ENCODE data around the gene LRRFIP1. TPM values are rescaled to one million over a fixed set of nuclear protein-coding genes. Genes with fewer than 3 reads are reported as not detected.

The LRRFIP1 gene
- total RNA-seq, 2 experiments from 2014 or later: 158 to 164 TPM

DNA sequence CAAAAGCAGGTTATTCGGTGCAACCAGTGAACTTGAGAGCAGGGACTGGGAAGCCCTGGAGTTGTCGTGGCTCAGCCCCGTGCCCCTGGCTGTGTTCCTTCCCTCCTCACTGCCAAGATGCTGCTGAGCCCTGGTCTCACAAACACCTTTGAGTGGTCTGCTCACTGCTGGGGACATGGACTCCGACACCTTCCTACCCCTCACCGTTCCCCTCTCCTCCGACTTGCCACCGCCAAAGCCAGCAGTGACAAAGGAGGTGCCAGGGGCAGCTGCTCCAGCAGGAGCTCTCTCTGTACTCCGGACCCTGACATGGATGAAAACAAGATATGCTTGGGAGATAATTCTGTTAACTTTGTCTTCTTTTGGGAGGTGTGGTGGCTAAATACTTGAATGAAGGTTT, 17.9 kb downstream of the LRRFIP1 start:
- no peak for ATAC-seq (ENCODE audit: low read depth)
- Mint-ChIP-seq H3K9me3 (no peaks in the 10 kb centered on the region), H3K4me3 (no peak overlapping the region), H3K27ac (no peak overlapping the region), H3K4me1 (no peaks in the 10 kb centered on the region), H3K36me3 (no peaks in the 10 kb centered on the region), H3K27me3 (peaks cover 6% of the 10 kb centered on the region)
- POLR2A ChIA-PET: no interaction called here
- DNase-seq: no peak

DNA sequence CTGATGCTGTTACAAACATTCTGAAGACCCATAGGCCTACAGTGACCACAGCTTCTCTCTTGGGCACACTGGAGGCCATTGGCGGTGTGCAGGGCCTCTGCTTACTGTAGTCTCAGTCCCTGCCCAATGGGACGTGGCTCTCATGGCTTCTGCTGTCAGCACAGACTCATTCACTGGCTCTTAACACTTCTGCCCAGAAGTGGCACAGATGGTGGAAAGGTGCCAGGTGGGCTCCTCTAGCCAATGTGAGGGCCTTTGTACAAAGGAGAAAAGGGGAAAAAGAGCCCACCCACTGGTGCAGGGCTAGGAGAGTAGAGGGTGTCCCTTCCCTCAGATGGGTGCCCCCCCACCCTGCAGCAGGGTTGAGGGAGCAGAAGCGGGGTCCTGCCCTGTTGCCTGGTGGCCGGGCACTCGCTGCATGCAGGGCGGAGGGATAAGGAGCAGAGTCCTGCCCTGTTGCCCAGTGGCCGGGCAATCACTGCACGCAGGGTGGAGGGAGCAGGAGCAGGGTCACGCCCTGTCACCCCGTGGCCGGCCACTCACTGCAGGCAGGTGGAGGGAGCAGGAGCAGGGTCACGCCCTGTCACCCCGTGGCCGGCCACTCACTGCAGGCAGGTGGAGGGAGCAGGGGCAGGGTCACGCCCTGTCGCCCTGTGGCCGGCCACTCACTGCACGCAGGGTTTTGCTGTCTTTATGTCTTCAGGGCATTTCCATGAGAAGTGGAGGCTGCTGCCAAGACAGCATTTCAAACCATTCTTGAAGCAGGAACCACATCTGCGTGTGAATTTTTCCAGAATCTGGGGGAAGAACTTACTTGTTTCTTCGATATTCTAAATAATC, 20.0 kb downstream of the LRRFIP1 start:
- Mint-ChIP-seq H3K27ac (no peak overlapping the region), H3K9me3 (peaks cover 4% of the 10 kb centered on the region), H3K36me3 (no peaks in the 10 kb centered on the region), H3K4me1 (no peaks in the 10 kb centered on the region), H3K27me3 (peaks cover 6% of the 10 kb centered on the region), H3K4me3 (no peak overlapping the region)
- ATAC-seq (ENCODE audit: low read depth) (no peak), DNase-seq (no peak)
- POLR2A ChIA-PET: no interaction called here

DNA sequence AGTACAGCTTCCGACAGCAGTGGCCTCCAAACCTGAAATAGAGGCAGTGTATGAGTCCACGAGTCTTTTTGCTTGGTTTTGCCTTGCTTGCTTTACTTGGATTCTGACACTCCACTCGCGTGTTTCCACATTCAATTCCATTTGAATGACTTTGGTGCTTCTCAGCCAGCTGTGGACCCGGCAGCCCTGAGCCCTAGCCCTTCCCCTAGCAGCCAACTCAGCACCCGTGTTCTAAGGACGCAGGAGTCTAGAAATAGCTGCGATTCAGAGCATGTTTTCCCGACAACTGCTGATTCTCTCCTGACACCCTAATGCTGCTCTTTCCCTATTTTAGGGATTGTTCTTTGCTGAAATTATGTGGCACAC, 20.6 kb downstream of the LRRFIP1 start:
- Mint-ChIP-seq H3K4me3 (no peak overlapping the region), H3K4me1 (no peaks in the 10 kb centered on the region), H3K9me3 (peaks cover 6% of the 10 kb centered on the region), H3K27me3 (peaks cover 9% of the 10 kb centered on the region), H3K36me3 (peaks cover 2% of the 10 kb centered on the region), H3K27ac (no peak overlapping the region)
- DNase-seq (no peak), ATAC-seq (ENCODE audit: low read depth) (no peak)
- POLR2A ChIA-PET: no interaction called here

DNA sequence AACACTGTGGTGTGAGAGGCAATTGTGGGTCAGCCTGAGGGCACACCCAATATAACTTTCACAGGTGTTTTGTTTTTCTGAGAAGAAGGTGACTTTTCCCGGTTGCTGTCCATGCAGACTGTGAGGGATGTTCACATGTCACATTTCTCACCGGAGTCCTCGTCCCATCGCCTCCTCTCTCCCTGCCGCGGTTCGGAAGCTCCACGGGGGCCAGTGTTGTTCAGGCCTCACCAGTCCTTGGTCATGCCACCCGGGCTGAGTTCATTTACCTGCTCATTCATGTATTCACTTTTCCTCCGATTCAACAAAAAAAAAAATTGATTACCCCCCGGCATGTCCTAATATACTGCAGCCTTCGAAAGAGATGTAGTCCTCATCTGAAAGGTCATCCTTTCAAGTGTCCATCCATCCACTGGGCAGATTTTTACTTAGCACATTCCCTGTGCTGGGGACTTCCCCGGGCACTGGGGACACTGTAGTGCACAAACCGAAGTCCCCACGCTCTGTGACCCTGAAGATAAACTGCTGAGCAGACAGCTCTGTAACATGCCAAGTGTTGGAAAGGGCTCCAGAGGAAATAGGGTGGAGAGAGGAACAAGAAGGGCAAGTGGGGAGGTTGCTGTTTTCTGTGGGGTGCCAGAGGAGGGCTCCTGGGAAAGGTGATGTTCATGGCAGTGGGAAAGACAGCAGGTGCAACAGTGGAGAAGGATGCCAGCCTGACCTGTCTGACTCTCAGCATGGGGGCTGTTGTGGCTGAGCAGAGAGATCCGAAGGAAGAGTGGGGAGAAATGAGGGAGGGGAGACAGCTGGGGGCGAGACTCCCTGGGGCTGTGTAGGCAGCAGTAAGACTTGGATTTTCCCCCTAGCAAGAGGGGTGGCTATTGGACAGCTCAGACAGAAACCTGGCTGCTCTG, 22.4 kb downstream of the LRRFIP1 start:
- Mint-ChIP-seq H3K36me3 (peaks cover 4% of the 10 kb centered on the region), H3K9me3 (peaks cover 9% of the 10 kb centered on the region), H3K27me3 (peaks cover 11% of the 10 kb centered on the region), H3K4me1 (no peaks in the 10 kb centered on the region), H3K4me3 (no peak overlapping the region), H3K27ac (no peak overlapping the region)
- ATAC-seq (ENCODE audit: low read depth) (no peak), DNase-seq (no peak)
- POLR2A ChIA-PET: no interaction called here

DNA sequence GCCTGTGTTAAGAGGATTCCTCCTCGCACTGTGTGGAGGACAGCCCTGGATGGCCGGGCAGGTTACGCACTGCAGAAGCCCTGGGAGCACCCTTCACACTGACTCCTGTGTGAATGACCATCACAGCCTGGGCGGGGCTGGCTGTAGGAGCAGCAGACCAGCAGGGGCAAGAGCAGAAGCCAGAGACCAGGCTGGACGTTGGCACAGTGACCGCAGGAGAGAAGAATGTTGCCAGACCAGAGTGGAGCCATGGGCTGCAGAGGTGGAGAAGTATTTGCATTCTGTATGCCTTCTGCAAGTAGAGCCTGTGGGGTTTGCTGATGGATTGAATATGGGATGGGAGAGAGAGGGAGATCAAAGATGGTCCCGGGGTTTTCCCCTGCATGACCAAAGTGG, 23.1 kb downstream of the LRRFIP1 start:
- DNase-seq (no peak), ATAC-seq (ENCODE audit: low read depth) (no peak)
- Mint-ChIP-seq H3K27ac (no peak overlapping the region), H3K9me3 (peaks cover 9% of the 10 kb centered on the region), H3K36me3 (peaks cover 4% of the 10 kb centered on the region), H3K4me1 (peaks cover 3% of the 10 kb centered on the region), H3K4me3 (no peak overlapping the region), H3K27me3 (peaks cover 8% of the 10 kb centered on the region)
- POLR2A ChIA-PET: no interaction called here

DNA sequence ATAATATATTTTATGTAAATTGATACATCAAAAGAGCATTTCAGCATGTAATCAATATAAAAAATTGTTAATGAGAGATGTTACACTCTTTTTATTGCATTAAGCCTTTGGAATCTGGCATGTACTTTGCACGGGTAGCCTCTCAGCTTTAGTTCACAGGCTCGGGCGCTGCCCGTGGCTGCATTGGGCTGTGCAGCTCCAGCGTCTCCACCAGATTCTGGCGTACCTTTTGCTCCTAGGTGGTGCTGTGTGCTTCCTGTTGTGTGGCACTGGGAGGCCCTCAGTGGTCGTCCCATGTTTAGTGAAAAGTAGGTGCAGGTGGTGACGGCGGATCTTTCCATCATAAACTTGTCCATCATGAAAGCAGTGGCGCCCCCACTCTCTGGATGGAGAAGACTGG, 24.4 kb downstream of the LRRFIP1 start:
- DNase-seq (no peak), ATAC-seq (ENCODE audit: low read depth) (no peak)
- Mint-ChIP-seq H3K27me3 (peaks cover 8% of the 10 kb centered on the region), H3K4me3 (no peak overlapping the region), H3K9me3 (peaks cover 9% of the 10 kb centered on the region), H3K27ac (no peak overlapping the region), H3K36me3 (peaks cover 4% of the 10 kb centered on the region), H3K4me1 (peaks cover 5% of the 10 kb centered on the region)
- POLR2A ChIA-PET: no interaction called here

DNA sequence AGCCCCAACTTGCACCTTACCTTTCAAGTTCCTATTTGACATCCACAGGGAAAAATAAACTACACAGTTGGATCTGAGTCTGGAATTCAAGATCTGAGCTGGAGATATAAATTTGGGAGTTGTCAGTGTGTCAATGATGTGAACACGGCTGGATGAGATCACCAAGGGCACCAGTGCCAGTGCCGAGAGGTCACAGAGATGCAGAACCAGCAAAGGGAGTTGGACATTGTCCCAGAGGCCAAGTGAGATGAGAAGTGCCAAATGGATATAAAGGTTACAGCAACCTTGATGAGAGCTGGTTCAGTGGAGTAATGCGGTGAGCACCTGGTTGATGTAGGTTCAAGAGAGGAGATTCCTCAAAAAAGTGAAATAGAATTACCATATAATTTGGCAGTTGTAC, 24.8 kb downstream of the LRRFIP1 start:
- H3K4me1 Mint-ChIP-seq: peaks cover 5% of the 10 kb centered on the region
- no peak for DNase-seq
- no peak for ATAC-seq (ENCODE audit: low read depth)
- POLR2A ChIA-PET: no interaction called here
- H3K36me3 Mint-ChIP-seq: peaks cover 5% of the 10 kb centered on the region
- H3K4me3 Mint-ChIP-seq: no peak overlapping the region
- no peak overlapping the region for H3K27ac Mint-ChIP-seq
- H3K9me3 Mint-ChIP-seq: peaks cover 9% of the 10 kb centered on the region
- H3K27me3 Mint-ChIP-seq: peaks cover 11% of the 10 kb centered on the region

DNA sequence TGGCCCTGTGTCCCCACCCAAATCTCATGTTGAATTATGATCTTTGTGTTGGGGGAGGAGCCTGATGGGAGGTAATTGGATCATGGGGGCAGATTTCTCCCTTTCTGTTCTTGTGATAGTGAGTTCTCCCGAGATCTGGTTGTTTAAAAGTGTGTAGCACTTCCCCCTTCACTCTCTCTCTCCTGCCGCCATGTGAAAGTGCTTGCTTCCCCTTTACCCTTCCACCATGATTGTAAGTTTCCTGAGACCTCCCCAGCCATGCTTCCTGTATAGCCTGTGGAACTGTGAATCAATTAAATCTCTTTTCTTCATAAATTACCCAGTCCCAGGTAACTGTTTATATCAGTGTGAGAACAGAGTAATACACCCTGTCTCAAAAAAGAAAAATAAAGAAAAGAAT, 25.5 kb downstream of the LRRFIP1 start:
- POLR2A ChIA-PET: no interaction called here
- peaks cover 9% of the 10 kb centered on the region for H3K9me3 Mint-ChIP-seq
- H3K27me3 Mint-ChIP-seq: peaks cover 13% of the 10 kb centered on the region
- no peak overlapping the region for H3K27ac Mint-ChIP-seq
- peaks cover 5% of the 10 kb centered on the region for H3K36me3 Mint-ChIP-seq
- DNase-seq: no peak
- H3K4me1 Mint-ChIP-seq: peaks cover 5% of the 10 kb centered on the region
- ATAC-seq (ENCODE audit: low read depth): no peak
- no peak overlapping the region for H3K4me3 Mint-ChIP-seq

DNA sequence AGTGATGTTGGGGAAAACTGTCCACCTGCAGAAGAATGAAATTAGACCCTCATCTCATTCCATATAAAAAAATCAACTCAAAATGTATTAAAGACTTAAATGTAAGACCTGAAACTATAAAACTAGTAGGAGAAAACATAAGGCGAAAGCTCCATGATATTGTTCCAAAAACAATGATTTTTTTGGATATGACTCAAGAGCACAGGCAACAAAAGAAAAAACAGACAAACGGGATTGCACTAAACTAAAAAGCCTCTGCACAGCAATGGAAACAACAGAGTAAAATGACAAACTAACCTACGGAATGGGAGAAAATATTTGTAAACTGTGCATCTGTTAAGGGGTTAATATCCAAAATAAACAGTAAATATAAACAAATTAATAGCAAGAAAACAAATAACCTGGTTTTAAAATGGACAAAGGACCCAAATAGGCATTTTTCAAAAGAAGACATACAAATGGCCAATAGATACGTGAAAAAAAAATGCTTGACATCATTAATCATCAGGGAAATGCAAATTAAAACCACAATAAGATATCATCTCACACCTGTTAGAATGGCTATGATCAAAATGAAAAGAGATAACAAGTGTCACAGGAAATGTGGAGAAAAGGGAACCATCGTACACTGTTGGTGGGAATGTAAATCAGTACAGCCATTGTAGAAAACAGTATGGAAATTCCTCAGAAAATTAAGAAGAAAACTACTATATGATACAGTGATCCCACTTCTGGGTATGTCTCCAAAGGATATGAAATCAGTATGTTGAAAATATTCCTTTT, 26.6 kb downstream of the LRRFIP1 start:
- H3K36me3 Mint-ChIP-seq: peaks cover 5% of the 10 kb centered on the region
- peaks cover 16% of the 10 kb centered on the region for H3K27me3 Mint-ChIP-seq
- no peak overlapping the region for H3K4me3 Mint-ChIP-seq
- ATAC-seq (ENCODE audit: low read depth): no peak
- POLR2A ChIA-PET: no interaction called here
- H3K27ac Mint-ChIP-seq: no peak overlapping the region
- peaks cover 9% of the 10 kb centered on the region for H3K9me3 Mint-ChIP-seq
- peaks cover 5% of the 10 kb centered on the region for H3K4me1 Mint-ChIP-seq
- no peak for DNase-seq

DNA sequence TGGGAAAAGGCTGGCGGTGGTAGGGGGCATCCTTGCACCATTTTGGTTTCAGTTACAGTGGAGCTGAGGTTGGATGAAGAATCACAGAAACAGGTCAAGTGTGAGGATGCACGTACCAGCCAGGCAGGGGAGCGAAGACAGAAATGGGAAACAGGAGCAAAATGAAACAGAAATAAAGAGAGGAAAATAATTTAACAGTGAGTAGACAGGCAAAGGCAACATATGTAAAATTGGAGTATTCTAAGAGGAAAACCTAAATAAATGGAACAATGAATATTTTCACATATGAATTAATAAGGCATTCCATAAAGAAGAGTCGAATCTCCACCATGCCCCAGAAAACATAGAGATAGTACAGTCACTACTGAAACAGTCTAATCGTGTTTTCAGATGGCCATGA, 29.7 kb downstream of the LRRFIP1 start:
- DNase-seq: no peak
- Mint-ChIP-seq H3K4me3 (no peak overlapping the region), H3K36me3 (peaks cover 5% of the 10 kb centered on the region), H3K27me3 (peaks cover 21% of the 10 kb centered on the region), H3K27ac (no peak overlapping the region), H3K9me3 (peaks cover 7% of the 10 kb centered on the region), H3K4me1 (peaks cover 5% of the 10 kb centered on the region)
- no peak for ATAC-seq (ENCODE audit: low read depth)
- POLR2A ChIA-PET: no interaction called here

DNA sequence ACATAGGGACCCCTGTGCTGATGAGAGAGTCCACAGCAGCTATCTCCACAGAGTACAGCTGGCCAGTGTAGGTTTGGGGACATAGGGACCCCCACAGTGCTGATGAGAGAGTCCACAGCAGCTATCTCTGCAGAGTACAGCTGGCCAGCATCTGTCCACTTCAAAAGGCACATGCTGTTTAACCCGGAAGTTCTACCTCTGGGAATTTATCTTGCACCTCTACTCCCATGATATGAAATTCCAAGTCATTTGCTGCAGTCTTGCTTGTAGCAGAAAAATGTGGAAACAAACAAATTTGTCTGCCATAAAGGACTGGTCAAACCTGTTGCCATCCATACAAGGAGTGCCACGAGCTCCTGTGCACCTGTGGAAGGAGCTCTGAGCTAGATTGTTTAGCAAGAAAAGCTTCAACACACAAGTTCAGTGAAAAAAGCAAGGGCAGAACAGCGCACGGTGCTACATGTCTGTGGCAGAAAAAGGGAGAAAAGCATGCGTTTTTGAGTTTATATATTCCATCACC, 33.1 kb downstream of the LRRFIP1 start:
- Mint-ChIP-seq H3K4me3 (no peak overlapping the region), H3K27ac (no peak overlapping the region), H3K9me3 (no peaks in the 10 kb centered on the region), H3K27me3 (peaks cover 26% of the 10 kb centered on the region), H3K36me3 (peaks cover 2% of the 10 kb centered on the region), H3K4me1 (peaks cover 5% of the 10 kb centered on the region)
- POLR2A ChIA-PET: no interaction called here
- no peak for ATAC-seq (ENCODE audit: low read depth)
- no peak for DNase-seq

DNA sequence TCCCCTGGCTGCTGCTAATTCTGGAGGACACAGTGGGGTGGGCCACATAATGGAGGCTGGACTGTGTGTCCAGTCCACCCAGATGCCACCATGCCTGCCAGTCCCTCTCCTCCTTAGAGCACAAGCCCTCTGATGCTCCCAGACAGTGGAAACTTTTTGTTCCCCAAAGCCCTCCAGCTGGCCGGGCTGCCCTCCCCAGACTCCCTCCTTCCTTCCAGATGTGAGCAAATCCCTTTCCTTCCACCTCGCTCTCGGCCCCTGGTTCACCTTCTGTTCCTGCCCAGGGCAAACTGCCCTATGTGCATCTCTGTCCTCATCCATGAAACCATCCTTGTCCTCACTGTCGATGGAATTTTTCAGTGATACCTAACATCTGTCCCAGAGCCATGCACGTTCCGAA, 33.9 kb downstream of the LRRFIP1 start:
- Mint-ChIP-seq H3K9me3 (no peaks in the 10 kb centered on the region), H3K27me3 (peaks cover 26% of the 10 kb centered on the region), H3K36me3 (peaks cover 2% of the 10 kb centered on the region), H3K27ac (no peak overlapping the region), H3K4me3 (no peak overlapping the region), H3K4me1 (peaks cover 3% of the 10 kb centered on the region)
- POLR2A ChIA-PET: no interaction called here
- ATAC-seq (ENCODE audit: low read depth) (no peak), DNase-seq (no peak)

DNA sequence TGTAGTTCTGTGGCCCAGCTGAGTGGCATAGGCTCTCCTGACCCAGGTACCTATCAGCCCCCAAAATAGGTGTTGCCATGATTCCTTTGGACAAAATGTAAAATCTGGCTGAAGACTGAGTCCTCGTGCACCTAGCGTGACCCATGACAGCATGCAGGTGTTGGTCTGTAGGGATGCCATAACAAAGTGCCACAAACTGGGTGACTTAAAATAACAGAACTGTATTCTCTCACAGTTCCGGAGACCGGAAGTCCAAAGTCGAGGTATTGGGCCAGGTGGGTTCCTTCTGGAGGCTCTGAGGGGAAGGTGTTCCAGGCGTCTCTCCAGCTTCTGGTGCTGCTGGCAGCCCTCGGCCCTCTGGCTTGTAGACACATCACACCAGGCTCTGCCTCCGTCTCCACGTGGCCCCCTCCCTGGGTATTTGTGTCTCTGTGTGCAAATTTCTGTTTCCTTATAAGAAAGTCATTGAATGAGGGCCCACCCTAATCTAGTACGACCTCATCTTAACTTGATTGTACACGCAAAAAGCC, 34.5 kb downstream of the LRRFIP1 start:
- ATAC-seq (ENCODE audit: low read depth) (no peak), DNase-seq (no peak)
- POLR2A ChIA-PET: no interaction called here
- H3K4me1 Mint-ChIP-seq: peaks cover 7% of the 10 kb centered on the region
- no peak overlapping the region for H3K27ac Mint-ChIP-seq
- H3K9me3 Mint-ChIP-seq: no peaks in the 10 kb centered on the region
- H3K27me3 Mint-ChIP-seq: peaks cover 28% of the 10 kb centered on the region
- no peak overlapping the region for H3K4me3 Mint-ChIP-seq
- H3K36me3 Mint-ChIP-seq: peaks cover 2% of the 10 kb centered on the region
